ENCODE measurements around the gene RPIA. TPM values are rescaled to one million over a fixed set of nuclear protein-coding genes. Genes with fewer than 3 reads are reported as not detected.

Gene RPIA
- total RNA-seq, 4 donors from 2014 or later: 6.5 to 17.6 (median 11.0) TPM

DNA sequence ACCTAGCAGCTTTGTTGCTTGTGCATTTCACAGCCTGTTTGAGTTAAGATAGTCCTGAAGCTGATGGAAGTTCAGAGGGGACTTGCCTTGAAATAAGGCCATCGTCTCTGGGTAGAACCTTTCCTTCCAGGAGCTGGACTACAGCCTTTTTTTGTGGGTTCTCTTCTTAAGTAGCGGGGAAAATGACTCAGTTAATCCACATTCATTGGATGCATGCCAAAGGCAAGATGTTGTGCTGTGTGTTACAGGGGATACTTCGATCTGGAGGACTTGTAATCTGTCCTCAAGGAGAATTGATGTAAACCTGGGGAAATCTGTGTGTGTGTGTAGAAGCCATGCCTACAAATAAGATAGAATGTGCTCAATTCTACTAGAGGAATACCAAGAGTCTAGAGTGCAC lies 46.8 kb downstream of the RPIA start:
- WGBS, 2 donors: 61 to 75% methylated on average over 3 of the region's 3 CpGs

DNA sequence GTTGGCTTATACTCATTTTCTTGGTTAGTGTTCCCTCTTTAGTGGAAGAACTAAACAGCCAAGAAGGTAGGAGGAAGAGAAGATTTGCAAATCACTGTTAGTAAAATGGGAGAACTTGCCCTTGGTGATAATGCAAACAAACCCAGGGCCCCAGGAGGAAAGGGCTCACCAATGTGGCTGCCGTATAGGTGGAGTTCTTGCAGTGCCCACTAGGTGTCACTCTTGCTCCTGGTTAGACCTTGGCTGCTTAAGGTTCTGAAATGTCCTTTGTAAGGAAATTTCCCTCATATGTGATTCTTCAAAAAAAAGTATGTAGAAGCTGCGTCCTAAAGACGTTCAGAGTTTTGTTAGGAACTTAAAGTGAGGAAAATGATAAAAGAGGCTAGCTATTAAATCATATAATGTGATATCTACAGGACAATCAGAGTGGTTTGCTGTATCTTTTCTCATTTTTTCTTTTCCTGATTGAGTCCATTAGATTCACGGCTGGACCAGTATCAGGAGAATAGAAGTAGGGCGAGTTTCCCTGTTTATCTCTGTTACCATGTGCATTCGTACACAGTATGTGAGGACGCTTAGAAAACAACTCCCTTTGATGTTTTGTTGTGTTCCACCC lies 48.6 kb downstream of the RPIA start:
- no peaks in the 10 kb centered on the region for H3K27me3 ChIP-seq
- no peak for TF ChIP-seq POLR2A (IDR thresholded peaks at IDR 0.05)
- TF ChIP-seq, protein P1, sequence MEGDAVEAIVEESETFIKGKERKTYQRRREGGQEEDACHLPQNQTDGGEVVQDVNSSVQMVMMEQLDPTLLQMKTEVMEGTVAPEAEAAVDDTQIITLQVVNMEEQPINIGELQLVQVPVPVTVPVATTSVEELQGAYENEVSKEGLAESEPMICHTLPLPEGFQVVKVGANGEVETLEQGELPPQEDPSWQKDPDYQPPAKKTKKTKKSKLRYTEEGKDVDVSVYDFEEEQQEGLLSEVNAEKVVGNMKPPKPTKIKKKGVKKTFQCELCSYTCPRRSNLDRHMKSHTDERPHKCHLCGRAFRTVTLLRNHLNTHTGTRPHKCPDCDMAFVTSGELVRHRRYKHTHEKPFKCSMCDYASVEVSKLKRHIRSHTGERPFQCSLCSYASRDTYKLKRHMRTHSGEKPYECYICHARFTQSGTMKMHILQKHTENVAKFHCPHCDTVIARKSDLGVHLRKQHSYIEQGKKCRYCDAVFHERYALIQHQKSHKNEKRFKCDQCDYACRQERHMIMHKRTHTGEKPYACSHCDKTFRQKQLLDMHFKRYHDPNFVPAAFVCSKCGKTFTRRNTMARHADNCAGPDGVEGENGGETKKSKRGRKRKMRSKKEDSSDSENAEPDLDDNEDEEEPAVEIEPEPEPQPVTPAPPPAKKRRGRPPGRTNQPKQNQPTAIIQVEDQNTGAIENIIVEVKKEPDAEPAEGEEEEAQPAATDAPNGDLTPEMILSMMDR (IDR thresholded peaks at IDR 0.05): peak; percentile 82 to 91 (median 86)
- no peak for DNase-seq
- H3K36me3 ChIP-seq: peaks cover 0 to 95% (median 15%) of the 10 kb centered on the region in 3 donors
- peaks cover 0 to 5% (median 0%) of the 10 kb centered on the region in 3 donors for H3K9me3 ChIP-seq
- WGBS, 2 donors: 35 to 41% methylated on average over 7 of the region's 7 CpGs
- H3K4me3 ChIP-seq: no peak overlapping the region
- peaks cover 0 to 25% (median 1%) of the 10 kb centered on the region in 3 donors for H3K4me1 ChIP-seq
- intact Hi-C loops (cut with DNase I): no loop called here
- no peak overlapping the region for H3K27ac ChIP-seq

More for the DNA sequence above, 46.8 kb downstream of the RPIA start:
- intact Hi-C loops (cut with DNase I): no loop called here
- TF ChIP-seq, protein P1 (IDR thresholded peaks at IDR 0.05): no peak
- no peak for TF ChIP-seq POLR2A (IDR thresholded peaks at IDR 0.05)
- Histone ChIP-seq H3K4me1 (peaks cover 0 to 43% (median 8%) of the 10 kb centered on the region in 3 donors), H3K9me3 (no peaks in the 10 kb centered on the region), H3K27ac (peak overlapping the region in 3 of 4 donors; percentile 47 to 80 (median 56)), H3K4me3 (no peak overlapping the region), H3K27me3 (no peaks in the 10 kb centered on the region), H3K36me3 (peaks cover 0 to 81% (median 8%) of the 10 kb centered on the region in 3 donors)
- no peak for DNase-seq

DNA sequence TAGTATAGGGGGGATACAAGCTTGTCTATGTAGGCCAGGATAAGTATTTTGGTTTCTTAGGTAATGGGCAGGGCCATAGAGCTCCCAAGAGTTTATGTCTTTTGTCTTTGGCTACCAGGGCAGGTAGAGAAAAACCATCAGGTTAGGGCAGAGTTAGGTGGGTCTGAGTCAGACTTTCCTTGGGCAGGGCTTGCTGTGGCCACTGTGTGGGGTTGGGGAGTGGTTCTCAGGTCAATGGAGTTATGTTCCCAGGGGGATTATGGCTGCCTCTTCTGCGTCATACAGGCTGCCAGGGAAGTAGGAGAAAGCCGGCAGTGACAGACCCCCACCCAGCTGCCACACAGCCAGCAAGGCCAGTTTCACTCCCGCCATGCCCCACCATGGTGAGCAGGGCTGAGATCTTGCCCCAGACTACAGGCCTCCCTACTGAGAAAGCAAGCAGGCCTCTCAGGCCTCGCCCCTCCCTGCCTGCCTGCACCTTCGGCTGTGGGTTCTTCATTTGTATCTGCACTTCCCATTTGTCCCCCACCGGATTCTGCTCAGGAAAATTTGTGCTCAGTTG lies 55.5 kb downstream of the RPIA start:
- intact Hi-C loops (cut with DNase I): no loop called here
- peak overlapping the region; percentile 66 to 84 (median 78) for H3K27ac ChIP-seq
- H3K9me3 ChIP-seq: peaks cover 0 to 11% (median 0%) of the 10 kb centered on the region in 3 donors
- no peak for TF ChIP-seq POLR2A (IDR thresholded peaks at IDR 0.05)
- TF ChIP-seq, protein P1 (IDR thresholded peaks at IDR 0.05): no peak
- H3K36me3 ChIP-seq: peaks cover 0 to 98% (median 8%) of the 10 kb centered on the region in 3 donors
- no peak for DNase-seq
- H3K27me3 ChIP-seq: no peaks in the 10 kb centered on the region
- peaks cover 0 to 14% (median 5%) of the 10 kb centered on the region in 3 donors for H3K4me1 ChIP-seq
- 86 to 89% methylated on average over 3 to 4 of the region's 6 CpGs for WGBS, 2 donors
- H3K4me3 ChIP-seq: peak overlapping the region in 1 of 4 donors; percentile 8

DNA sequence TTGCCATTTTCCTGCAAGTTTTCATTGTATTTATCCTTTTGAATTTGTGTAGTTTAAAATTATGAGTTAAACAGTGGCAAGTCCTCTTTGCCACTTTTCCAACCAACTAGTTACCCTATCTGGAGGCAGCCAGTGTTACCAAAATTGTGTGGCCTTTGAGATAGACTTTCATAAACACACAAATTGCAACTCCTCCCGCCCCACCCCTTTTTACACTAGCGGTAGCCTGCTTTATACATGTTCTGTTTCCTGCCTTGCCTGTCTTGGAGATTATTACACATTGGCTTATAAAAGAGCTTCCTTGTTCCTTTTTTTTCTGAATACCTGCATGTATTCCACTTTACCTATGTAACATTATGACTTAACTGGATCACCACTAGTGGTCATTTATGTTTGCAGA lies 56.5 kb downstream of the RPIA start:
- Histone ChIP-seq H3K27me3 (no peaks in the 10 kb centered on the region), H3K36me3 (peaks cover 0 to 98% (median 8%) of the 10 kb centered on the region in 3 donors), H3K4me3 (no peak overlapping the region), H3K9me3 (peaks cover 0 to 11% (median 0%) of the 10 kb centered on the region in 3 donors), H3K27ac (peak overlapping the region; percentile 66 to 84 (median 78)), H3K4me1 (peaks cover 0 to 14% (median 5%) of the 10 kb centered on the region in 3 donors)
- no peak for TF ChIP-seq POLR2A (IDR thresholded peaks at IDR 0.05)
- TF ChIP-seq, protein P1 (IDR thresholded peaks at IDR 0.05): peak in 1 of 6 experiments; percentile 3
- DNase-seq: no peak
- WGBS, 2 donors: 70 to 72% methylated on average over 2 of the region's 2 CpGs
- intact Hi-C loops (cut with DNase I): no loop called here

DNA sequence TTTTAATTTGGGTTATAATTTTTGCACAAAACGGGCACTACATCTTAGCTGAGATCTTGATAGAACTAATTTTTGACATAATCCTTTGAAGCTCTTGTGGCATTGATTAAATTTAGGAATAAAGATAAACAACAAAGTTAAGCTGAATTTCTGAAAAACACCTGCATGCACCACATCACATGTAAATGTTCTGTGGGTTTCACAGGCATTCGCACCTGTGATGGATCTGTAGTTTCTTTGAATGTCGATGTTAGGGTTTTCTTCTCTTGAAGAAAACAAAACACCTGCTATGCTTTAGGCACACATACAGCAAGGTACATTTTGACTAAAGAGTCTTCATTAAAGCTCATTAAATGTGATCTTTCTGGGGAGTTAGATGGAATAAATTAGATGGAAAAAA lies 60.3 kb downstream of the RPIA start:
- TF ChIP-seq POLR2A (IDR thresholded peaks at IDR 0.05): no peak
- TF ChIP-seq, protein P1 (IDR thresholded peaks at IDR 0.05): no peak
- H3K36me3 ChIP-seq: peaks cover 0 to 98% (median 0%) of the 10 kb centered on the region in 3 donors
- H3K4me1 ChIP-seq: peaks cover 0 to 10% (median 5%) of the 10 kb centered on the region in 3 donors
- H3K27ac ChIP-seq: no peak overlapping the region
- no peaks in the 10 kb centered on the region for H3K27me3 ChIP-seq
- 87 to 90% methylated on average over 3 of the region's 3 CpGs for WGBS, 2 donors
- no peak overlapping the region for H3K4me3 ChIP-seq
- DNase-seq: no peak
- intact Hi-C loops (cut with DNase I): no loop called here
- H3K9me3 ChIP-seq: peaks cover 0 to 2% (median 0%) of the 10 kb centered on the region in 3 donors
